Activated effector memory CD4-positive, alpha-beta T cell treated with anti-CD3 and anti-CD28 coated beads, Interleukin-2, amount 50 U/mL, for 16 hours (primary cell): Measurements from ENCODE around the gene NOP56.

Experiments
- DNase-seq: peaks from one replicate; pipeline ENCODE4 v3.0.0-alpha.2; 2020

Gene NOP56

DNA sequence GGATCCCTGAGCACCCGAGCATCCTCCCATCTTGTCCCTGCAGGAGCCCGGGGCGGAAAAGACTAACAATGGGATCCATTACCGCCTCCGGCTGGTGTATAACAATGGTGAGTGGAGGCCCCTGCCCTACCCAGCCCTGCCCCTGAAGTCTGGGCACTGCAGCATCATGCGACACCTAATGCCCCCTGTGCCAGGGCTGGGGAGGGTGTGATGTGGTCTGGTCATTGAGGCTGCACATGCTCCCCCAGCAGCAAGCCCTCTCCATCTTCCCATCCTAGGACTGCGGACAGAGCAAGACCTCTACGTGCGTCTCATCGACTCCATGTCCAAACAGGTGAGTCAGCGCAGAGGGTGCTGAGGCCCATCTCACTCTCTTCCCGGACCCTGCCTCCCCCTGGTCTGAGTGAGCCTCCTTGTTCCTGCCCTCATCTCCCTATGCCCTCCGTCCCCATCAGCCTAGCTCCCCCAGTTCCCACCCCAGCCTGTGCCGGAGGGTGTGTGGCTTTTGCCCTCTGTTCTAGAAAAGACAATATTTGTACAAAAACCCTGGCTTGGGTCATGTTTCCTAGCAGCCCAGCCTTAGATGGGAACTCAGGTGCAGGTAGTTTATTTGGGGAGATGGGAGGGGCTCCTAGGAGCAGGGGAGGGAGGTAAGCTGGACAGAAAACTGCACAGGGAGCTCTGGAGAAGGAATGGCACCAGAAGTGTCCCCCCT is 53.7 kb downstream of the NOP56 start:
- peak; percentile 60 for DNase-seq

DNA sequence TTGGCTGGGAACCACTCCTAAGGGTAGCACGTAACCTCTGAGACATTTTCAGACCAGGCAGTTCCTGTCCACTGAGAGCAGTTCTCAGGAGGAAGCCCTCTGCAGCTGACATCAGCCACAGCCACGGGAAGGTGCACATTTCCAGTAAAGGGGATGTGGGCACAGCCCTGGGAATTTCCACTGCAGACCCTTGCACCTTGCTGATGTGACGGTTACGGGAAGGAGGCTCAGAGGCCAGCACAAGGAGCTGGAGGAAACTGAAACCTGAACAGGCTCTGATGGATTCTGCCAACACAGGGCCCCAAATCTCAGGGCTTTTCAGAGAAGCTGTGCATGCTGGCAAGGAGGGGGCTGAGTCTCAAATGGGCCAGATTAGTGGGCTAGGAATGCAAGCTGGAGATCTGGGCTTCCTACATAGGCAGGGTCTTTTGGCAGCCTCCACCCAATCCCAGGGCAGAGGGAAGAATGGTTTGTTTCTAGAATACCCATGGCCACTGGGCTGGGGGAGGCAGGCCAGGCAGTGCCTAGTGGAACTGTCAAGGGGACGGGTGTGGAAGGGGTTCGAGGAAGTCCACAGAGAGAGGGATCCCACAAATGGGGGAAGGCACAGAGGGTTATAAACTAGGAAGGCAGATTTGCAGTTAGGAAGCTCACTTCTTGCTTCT is 54.4 kb downstream of the NOP56 start:
- peak; percentile 49 for DNase-seq

DNA sequence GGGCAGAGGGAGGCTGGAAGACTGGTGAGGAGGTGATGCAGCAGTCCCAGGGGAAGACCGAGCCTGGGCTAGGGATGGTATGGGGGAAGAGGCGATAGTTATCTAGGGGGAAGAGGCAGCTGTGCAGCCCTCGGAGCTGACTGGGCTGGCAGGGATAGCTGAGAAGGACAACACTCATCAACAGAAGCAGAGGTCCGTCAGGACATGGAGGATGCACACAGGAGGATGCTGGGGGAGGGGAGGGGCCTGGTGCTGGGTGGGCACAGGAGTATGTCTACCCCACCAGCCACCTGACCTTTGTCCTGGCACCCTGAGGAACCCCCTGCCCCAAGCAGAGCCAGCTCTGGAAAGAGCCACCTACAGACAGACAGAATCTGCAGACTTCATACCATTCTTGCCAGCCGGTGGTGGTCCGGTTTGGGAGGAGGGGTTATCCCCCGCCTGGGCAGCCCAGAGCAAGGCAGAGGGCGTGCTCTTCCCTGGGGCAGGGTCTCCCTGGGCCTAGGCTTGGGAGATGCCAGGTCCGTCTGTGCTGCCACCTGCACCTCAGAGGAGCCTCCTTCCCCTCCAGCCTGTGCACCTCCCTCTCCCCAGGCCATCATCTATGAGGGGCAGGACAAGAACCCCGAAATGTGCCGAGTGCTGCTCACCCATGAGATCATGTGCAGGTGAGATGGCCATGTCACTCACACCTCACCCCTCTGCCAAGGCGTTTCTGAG is 55.1 kb downstream of the NOP56 start:
- peak; percentile 58 for DNase-seq
